Astrocyte of the spinal cord (primary cell): Measurements from ENCODE around the gene RAB20.

Experiments used
- DNase-seq: peaks from one replicate; pipeline ENCODE4 v3.0.0; 2011; ENCODE audit warnings: low read depth, low spot score
- H3K4me3 ChIP-seq: 2 replicates; pipeline ENCODE4 v1.5.1; 2011; ENCODE audit warnings: low read depth, mild to moderate bottlenecking, low read length, moderate library complexity
- in situ Hi-C: cut with HindIII; loops from 2 replicates; pipeline ENCODE4 v1.10.0; 2017; ENCODE audit warnings: low sequenced_read_pairs
- TF ChIP-seq, protein P1 (sequence below): IDR thresholded peaks from 2 replicates; pipeline ENCODE4 v1.5.1; 2012; ENCODE audit warnings: low read depth, mild to moderate bottlenecking, low read length, inconsistent platforms

RAB20 gene

DNA sequence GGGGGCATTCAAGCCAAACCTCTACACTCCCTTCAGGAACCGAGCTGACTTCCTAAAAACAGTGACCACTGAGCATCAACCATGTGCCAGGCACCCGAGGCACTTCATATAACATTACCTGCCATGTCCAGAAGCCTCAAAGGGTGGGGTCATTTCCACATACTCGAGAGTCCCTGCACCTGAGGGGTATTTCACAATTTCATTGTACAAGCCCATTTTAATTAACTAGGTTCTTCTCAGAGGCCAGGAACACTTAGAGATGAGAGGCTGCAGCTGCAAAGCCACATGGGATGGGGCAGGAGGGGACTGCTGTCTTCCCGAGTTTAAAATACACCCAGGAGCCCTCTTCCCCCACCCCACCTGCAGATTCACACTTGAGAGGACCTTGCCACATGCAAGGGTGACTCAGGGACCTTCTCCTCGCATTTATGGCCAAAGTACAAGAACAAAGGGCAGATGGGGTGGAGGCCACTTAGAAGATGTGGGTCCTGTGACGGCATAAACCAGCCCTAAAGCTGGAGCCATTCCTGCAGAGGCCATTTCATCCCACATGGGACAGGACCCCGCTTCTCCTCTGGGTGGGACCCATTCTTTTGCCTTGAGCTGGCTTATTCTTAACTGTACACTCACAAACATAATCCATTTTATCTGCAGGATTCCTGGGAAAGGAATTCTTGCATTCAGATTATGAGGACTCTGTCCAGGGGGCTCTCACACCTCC is 43.9 kb downstream of the RAB20 start:
- H3K4me3 ChIP-seq: no peak overlapping the region
- no peak for DNase-seq
- TF ChIP-seq, protein P1, sequence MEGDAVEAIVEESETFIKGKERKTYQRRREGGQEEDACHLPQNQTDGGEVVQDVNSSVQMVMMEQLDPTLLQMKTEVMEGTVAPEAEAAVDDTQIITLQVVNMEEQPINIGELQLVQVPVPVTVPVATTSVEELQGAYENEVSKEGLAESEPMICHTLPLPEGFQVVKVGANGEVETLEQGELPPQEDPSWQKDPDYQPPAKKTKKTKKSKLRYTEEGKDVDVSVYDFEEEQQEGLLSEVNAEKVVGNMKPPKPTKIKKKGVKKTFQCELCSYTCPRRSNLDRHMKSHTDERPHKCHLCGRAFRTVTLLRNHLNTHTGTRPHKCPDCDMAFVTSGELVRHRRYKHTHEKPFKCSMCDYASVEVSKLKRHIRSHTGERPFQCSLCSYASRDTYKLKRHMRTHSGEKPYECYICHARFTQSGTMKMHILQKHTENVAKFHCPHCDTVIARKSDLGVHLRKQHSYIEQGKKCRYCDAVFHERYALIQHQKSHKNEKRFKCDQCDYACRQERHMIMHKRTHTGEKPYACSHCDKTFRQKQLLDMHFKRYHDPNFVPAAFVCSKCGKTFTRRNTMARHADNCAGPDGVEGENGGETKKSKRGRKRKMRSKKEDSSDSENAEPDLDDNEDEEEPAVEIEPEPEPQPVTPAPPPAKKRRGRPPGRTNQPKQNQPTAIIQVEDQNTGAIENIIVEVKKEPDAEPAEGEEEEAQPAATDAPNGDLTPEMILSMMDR: no peak
- in situ Hi-C loops: no loop called here

DNA sequence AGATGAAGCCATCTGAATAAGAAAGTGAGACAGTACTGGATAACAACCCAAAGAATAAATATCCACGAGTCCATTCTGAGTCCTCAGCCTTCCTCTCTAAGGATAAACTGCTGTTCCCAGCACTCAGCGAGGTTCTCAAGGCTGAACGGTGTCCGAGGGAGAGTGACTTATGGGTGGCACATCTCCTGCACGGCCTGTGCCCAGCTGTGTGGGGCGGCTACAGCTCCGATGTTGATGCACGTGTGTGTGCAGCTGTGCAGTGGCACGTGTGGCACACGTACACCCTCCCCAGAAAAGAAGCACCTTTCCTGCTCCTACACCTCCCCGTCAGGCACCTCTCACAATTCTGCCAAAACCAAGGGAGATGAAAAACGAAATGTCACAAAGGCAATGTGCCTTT is 45.0 kb downstream of the RAB20 start:
- H3K4me3 ChIP-seq: no peak overlapping the region
- in situ Hi-C loops: no loop called here
- DNase-seq: no peak
- TF ChIP-seq, protein P1: no peak

GRCh38 chr13:110512198-110512740 is 49.3 kb downstream of the RAB20 start:
- H3K4me3 ChIP-seq: no peak overlapping the region
- TF ChIP-seq, protein P1: no peak
- in situ Hi-C loops: no loop called here
- DNase-seq: no peak

GRCh38 chr13:110511509-110512181 is 49.9 kb downstream of the RAB20 start:
- TF ChIP-seq, protein P1: no peak
- DNase-seq: no peak
- in situ Hi-C loops: no loop called here

DNA sequence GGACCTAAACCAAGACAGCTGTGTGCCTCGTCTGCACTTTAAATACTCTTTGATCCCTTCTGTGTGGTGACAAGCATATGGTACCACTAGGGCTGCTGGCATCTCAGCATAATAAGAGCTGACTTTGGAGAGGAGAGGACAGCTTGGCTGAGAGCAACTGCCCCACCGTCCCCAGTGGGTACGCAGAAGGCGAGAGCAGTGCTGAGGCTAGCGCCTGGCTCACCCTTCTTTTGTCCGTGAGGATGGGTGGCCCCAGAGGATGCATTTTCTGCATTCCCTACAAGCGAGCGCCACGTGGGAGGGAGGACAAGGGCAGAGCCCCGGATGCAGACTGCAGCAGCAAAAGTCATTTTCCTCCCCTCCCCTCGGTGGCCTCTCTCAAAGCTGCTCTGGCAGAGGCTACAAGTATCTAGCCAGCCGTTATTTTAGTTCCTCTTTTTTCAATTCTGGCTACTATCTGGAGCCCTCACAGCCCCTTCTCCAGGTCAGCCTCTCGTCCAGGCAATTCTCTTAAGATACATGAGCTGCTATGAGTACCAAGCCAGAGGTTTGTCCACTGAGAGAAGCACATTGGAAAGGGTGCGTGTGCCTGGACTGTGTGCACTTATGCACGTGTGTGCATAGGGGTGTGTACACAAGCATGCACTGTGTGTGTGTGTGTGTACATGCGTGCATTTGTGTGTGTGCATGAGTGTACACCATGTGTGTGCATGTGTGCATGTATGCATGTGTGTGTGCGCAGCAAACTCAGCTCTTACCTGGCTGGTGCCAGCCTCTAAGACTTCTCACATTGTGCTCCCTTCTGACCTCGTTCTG is 51.3 kb downstream of the RAB20 start:
- in situ Hi-C loops: no loop called here
- TF ChIP-seq, protein P1: no peak
- no peak for DNase-seq
- no peak overlapping the region for H3K4me3 ChIP-seq

More at GRCh38 chr13:110511509-110512181, 49.9 kb downstream of the RAB20 start:
- no peak overlapping the region for H3K4me3 ChIP-seq

DNA sequence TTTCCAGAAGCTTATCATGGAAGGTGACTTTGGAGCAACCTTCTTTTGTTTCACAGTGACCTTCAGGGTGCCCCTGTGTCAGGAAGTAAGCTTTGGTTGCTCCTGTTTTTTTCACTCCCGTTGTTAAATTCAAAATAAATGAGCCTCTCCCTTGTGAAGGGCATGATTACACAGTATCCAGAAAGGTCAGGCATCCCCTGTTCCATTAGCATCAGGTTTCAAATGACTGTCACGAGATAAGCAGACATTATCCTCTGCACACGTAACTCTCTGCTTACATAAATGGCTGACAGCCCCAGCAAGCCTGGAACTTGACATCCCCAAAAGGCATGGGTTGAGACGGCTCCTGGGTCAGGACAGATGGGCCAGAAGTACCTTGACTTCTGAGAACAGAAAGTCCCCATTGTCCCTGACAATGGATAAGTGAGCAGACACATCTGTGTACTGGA is 52.0 kb downstream of the RAB20 start:
- no peak for DNase-seq
- TF ChIP-seq, protein P1: no peak
- in situ Hi-C loops: no loop called here
- H3K4me3 ChIP-seq: no peak overlapping the region
